ENCODE results near the gene CLTCL1.

GRCh38 chr22:19174106-19175025, 117.2 kb downstream of the CLTCL1 start:
- TF ChIP-seq GATA3 (IDR thresholded peaks at IDR 0.05; ENCODE audit: low read depth, low read length) (no peak), GATA2 (IDR thresholded peaks at IDR 0.05; ENCODE audit: low read depth, low read length) (no peak)

Data from SH-SY5Y (cell line).